Spleen (tissue), 11 donors: ENCODE data around the gene DOK7. TPM values are rescaled to one million over a fixed set of nuclear protein-coding genes. Genes with fewer than 3 reads are reported as not detected.

Experiments
- DNase-seq: peaks from one replicate; pipeline ENCODE4 v3.0.0-alpha.2; 2020
- H3K27ac ChIP-seq, 8 donors: fragments of 200-600 bp; sonication (generic) in 7 of 8; 1 replicate in 4 of 8; 2 replicates in 4 of 8; pipeline versions ENCODE4 v1.5.0 to v1.8.0; 2016 to 2021; ENCODE audit warnings: inconsistent platforms in 4 of 8, mild to moderate bottlenecking in 4 of 8, moderate library complexity in 1 of 8
- H3K27me3 ChIP-seq, 7 donors: fragments of 200-600 bp; sonication (generic) in 6 of 7; replicated peaks in 1 of 7; 1 replicate in 4 of 7; 2 replicates in 3 of 7; pipeline versions ENCODE4 v1.5.0 to v1.8.0; 2016 to 2021; ENCODE audit warnings: inconsistent platforms in 3 of 7, mild to moderate bottlenecking in 1 of 7
- H3K36me3 ChIP-seq, 6 donors: fragments of 200-600 bp; sonication (generic) in 5 of 6; 1 replicate in 4 of 6; 2 replicates in 2 of 6; pipeline versions ENCODE4 v1.5.0 to v1.8.0; 2016 to 2021; ENCODE audit warnings: inconsistent platforms in 2 of 6
- H3K4me1 ChIP-seq, 6 donors: fragments of 200-600 bp; sonication (generic) in 5 of 6; 1 replicate in 3 of 6; 2 replicates in 3 of 6; pipeline versions ENCODE4 v1.5.0 to v1.8.0; 2016 to 2021; ENCODE audit warnings: inconsistent platforms in 3 of 6
- H3K4me3 ChIP-seq, 8 donors: fragments of 200-600 bp; sonication (generic) in 7 of 8; 1 replicate in 4 of 8; 2 replicates in 4 of 8; pipeline versions ENCODE4 v1.5.0 to v1.8.0; 2016 to 2021; ENCODE audit warnings: inconsistent platforms in 4 of 8, mild to moderate bottlenecking in 4 of 8, moderate library complexity in 2 of 8
- H3K9me3 ChIP-seq, 8 donors: fragments of 200-600 bp; sonication (generic) in 7 of 8; 1 replicate in 4 of 8; 2 replicates in 4 of 8; pipeline versions ENCODE4 v1.5.0 to v1.8.0; 2016 to 2021; ENCODE audit warnings: inconsistent platforms in 4 of 8
- CTCF ChIP-seq, 11 experiments: fragments of 200-600 bp in 7 of 11; fragments of 450-650 bp in 4 of 11; sonication (generic) in 4 of 11; IDR thresholded peaks in 8 of 11; conservative IDR thresholded peaks in 3 of 11; 1 replicate in 7 of 11; 2 replicates in 4 of 11; pipeline versions ENCODE4 v1.4.0 to v1.8.0; 2016 to 2021; ENCODE audit warnings: antibody characterized with exemption in 11 of 11, inconsistent platforms in 4 of 11, mild to moderate bottlenecking in 1 of 11
- POLR2A ChIP-seq, 3 donors: fragments of 450-650 bp; IDR thresholded peaks; one replicate each; pipeline ENCODE4 v1.5.1; 2017; ENCODE audit warnings: antibody characterized with exemption in 3 of 3, mild to moderate bottlenecking in 1 of 3
- POLR2AphosphoS5 ChIP-seq, 3 donors: sonication (generic); formaldehyde crosslinking; IDR thresholded peaks; one replicate each; pipeline ENCODE4 v1.5.1; 2017; ENCODE audit warnings: antibody characterized with exemption in 3 of 3
- WGBS, 5 donors: extraction: QIAGEN DNeasy Blood & Tissue Kit in 3 of 5; methylation state at CpG; one replicate each; pipeline versions ENCODE4 v1.1.5 to v1.1.7; 2013 to 2018; 5-methylcytosine and 5-hydroxymethylcytosine counted together
- intact Hi-C: fragments of 100-400 bp; cut with DNase I; formaldehyde crosslinking; loops from one replicate; pipeline ENCODE4 v1.15.0; 2023; ENCODE audit warnings: low total_unique reads
- polyA plus RNA-seq, 3 donors: library from polyadenylated mRNA; stranded (reverse); fragments of 200-250 nt; gene quantifications; one replicate each; pipeline ENCODE4 v1.2.1, GENCODE V29; 2013
- total RNA-seq, 7 donors: library from RNA; depleted of rRNA in 3 of 7; stranded (reverse); fragments of >200 nt in 3 of 7; fragmentation: NEBNext Ultra II Directional in 4 of 7; extraction: Animal tissue kit (Norgen Biotek cat#: 25700) in 4 of 7; gene quantifications; one replicate each; pipeline versions ENCODE4 v1.1.0 to v1.2.1, GENCODE V29; 2016 to 2021
- donor health status: healthy with polysubstance abuse.
- donor health status: DM: no; HTN: no; CAD: no; lungs with moderate emphysema.
- donor health status: DM: no; HTN: no; CAD: no.
- donor health status: Bipolar disorder and iron deficiency.
- donor health status: healthy.
- donor health status: DM: no; HTN: no; CAD: no.
- donor health status: DM: yes; HTN: yes; CAD: no.

The DOK7 gene
- total and polyA plus RNA-seq, 10 donors = 0.69 to 13.5 (median 1.7) TPM

- no peak for TF ChIP-seq POLR2A (IDR thresholded peaks at IDR 0.05)
- TF ChIP-seq POLR2AphosphoS5 (IDR thresholded peaks at IDR 0.05) = peak in 1 of 3 donors; percentile 11
- no peak for DNase-seq
- WGBS, 5 donors = 70 to 100% (median 85%) methylated on average over 1 to 25 of the region's 25 CpGs
- peak overlapping the region in 4 of 8 donors; percentile 48 to 80 (median 67) for H3K27ac ChIP-seq
- intact Hi-C loops = no loop called here
- peak overlapping the region in 5 of 8 donors; percentile 4 to 61 (median 26) for H3K4me3 ChIP-seq
- no peaks in the 10 kb centered on the region for H3K9me3 ChIP-seq
- peaks cover 0 to 60% (median 35%) of the 10 kb centered on the region in 6 donors for H3K4me1 ChIP-seq
- H3K36me3 ChIP-seq = no peaks in the 10 kb centered on the region
- H3K27me3 ChIP-seq = peaks cover 0 to 81% (median 24%) of the 10 kb centered on the region in 7 donors
These were observed 22.9 kb downstream of the DOK7 start for GRCh38 chr4:3485886-3486540.

GRCh38 chr4:3486541-3487540, 23.7 kb downstream of the DOK7 start:
- H3K27ac ChIP-seq = peak overlapping the region in 2 of 8 donors; percentile 73 to 80
- peaks cover 0 to 77% (median 21%) of the 10 kb centered on the region in 7 donors for H3K27me3 ChIP-seq
- WGBS, 5 donors = 60 to 68% (median 63%) methylated on average over 15 to 25 of the region's 25 CpGs
- no peaks in the 10 kb centered on the region for H3K9me3 ChIP-seq
- intact Hi-C loops = no loop called here
- DNase-seq = no peak
- no peak for TF ChIP-seq CTCF (IDR thresholded peaks at IDR 0.05 in 8 of 11, conservative IDR thresholded peaks at IDR 0.05 in 3 of 11)
- TF ChIP-seq POLR2AphosphoS5 (IDR thresholded peaks at IDR 0.05) = peak in 1 of 3 donors; percentile 45
- H3K36me3 ChIP-seq = no peaks in the 10 kb centered on the region
- H3K4me1 ChIP-seq = peaks cover 0 to 56% (median 35%) of the 10 kb centered on the region in 6 donors
- peak overlapping the region in 1 of 8 donors; percentile 61 for H3K4me3 ChIP-seq

- H3K4me3 ChIP-seq = no peak overlapping the region
- intact Hi-C loops = no loop called here
- peaks cover 0 to 56% (median 35%) of the 10 kb centered on the region in 6 donors for H3K4me1 ChIP-seq
- H3K36me3 ChIP-seq = peaks cover 0 to 2% (median 0%) of the 10 kb centered on the region in 6 donors
- no peak for TF ChIP-seq CTCF (IDR thresholded peaks at IDR 0.05 in 8 of 11, conservative IDR thresholded peaks at IDR 0.05 in 3 of 11)
- no peak for TF ChIP-seq POLR2A (IDR thresholded peaks at IDR 0.05)
- TF ChIP-seq POLR2AphosphoS5 (IDR thresholded peaks at IDR 0.05) = no peak
- H3K27me3 ChIP-seq = peaks cover 0 to 77% (median 28%) of the 10 kb centered on the region in 7 donors
- H3K9me3 ChIP-seq = no peaks in the 10 kb centered on the region
- DNase-seq = no peak
- H3K27ac ChIP-seq = no peak overlapping the region
- 63 to 84% (median 73%) methylated on average over 3 to 7 of the region's 7 CpGs; no CpG with 5 or more reads in 1 of the 5 donors for WGBS, 5 donors
These were observed 24.8 kb downstream of the DOK7 start for GRCh38 chr4:3487861-3488260.

- WGBS, 5 donors = 28 to 38% (median 35%) methylated on average over 10 to 11 of the region's 11 CpGs
- TF ChIP-seq POLR2A (IDR thresholded peaks at IDR 0.05) (no peak), CTCF (IDR thresholded peaks at IDR 0.05 in 8 of 11, conservative IDR thresholded peaks at IDR 0.05 in 3 of 11) (no peak), POLR2AphosphoS5 (IDR thresholded peaks at IDR 0.05) (no peak)
- DNase-seq = no peak
- Histone ChIP-seq H3K27me3 (peaks cover 0 to 77% (median 33%) of the 10 kb centered on the region in 7 donors), H3K9me3 (no peaks in the 10 kb centered on the region), H3K4me3 (no peak overlapping the region), H3K4me1 (peaks cover 0 to 50% (median 29%) of the 10 kb centered on the region in 6 donors), H3K27ac (no peak overlapping the region), H3K36me3 (peaks cover 0 to 9% (median 0%) of the 10 kb centered on the region in 6 donors)
- intact Hi-C loops = no loop called here
These were observed 25.7 kb downstream of the DOK7 start for GRCh38 chr4:3488820-3489219.
